Activated T-helper 17 cell treated with anti-CD3 and anti-CD28 coated beads, Interleukin-2, amount 50 U/mL, for 72 hours (primary cell): ENCODE data around the gene LRRC47. TPM values are rescaled to one million over a fixed set of nuclear protein-coding genes. Genes with fewer than 3 reads are reported as not detected.

Experiments used
- ATAC-seq: fragments of 150-1000 bp; cut with Tn5 transposase; replicated peaks from 2 replicates; pipeline ENCODE4 v1.10.0; 2021; ENCODE audit warnings: mild to moderate bottlenecking, moderate library complexity
- H3K27ac Mint-ChIP-seq: one replicate; pipeline ENCODE4 v1.8.0; 2022; ENCODE audit warnings: mixed read lengths
- H3K27me3 Mint-ChIP-seq: one replicate; pipeline ENCODE4 v1.8.0; 2022; ENCODE audit warnings: mixed read lengths
- H3K36me3 Mint-ChIP-seq: one replicate; pipeline ENCODE4 v1.8.0; 2022; ENCODE audit warnings: low read depth, mild to moderate bottlenecking, mixed read lengths
- H3K4me1 Mint-ChIP-seq: one replicate; pipeline ENCODE4 v1.8.0; 2022; ENCODE audit warnings: mixed read lengths
- H3K4me3 Mint-ChIP-seq: one replicate; pipeline ENCODE4 v1.8.0; 2022; ENCODE audit warnings: mild to moderate bottlenecking, mixed read lengths
- H3K9me3 Mint-ChIP-seq: one replicate; pipeline ENCODE4 v1.8.0; 2022; ENCODE audit warnings: mixed read lengths
- total RNA-seq, 2 donors: library from RNA; stranded (reverse); gene quantifications; one replicate each; pipeline ENCODE4 v1.2.3, GENCODE V29; 2022

LRRC47 gene
- 10 to 100 TPM; 26.4 to 35.9 TPM for total RNA-seq

- Mint-ChIP-seq H3K4me3 (peak within 1 kb of the TSS; percentile 93), H3K4me1 (peaks cover 19% of the 10 kb centered on the region), H3K27ac (peak within 1 kb of the TSS; percentile 95), H3K9me3 (no peaks in the 10 kb centered on the region), H3K36me3 (peaks cover 16% of the 10 kb centered on the region), H3K27me3 (no peaks in the 10 kb centered on the region)
- ATAC-seq, result peak; percentile 90
Observed at GRCh38 chr1:3796215-3797061, at the start of gene LRRC47. LRRC47 (minus strand) TSS chr1:3796498; CDS start chr1:3796476, 22 bp downstream.

- no peak overlapping the region for H3K27ac Mint-ChIP-seq
- H3K9me3 Mint-ChIP-seq, result no peaks in the 10 kb centered on the region
- no peaks in the 10 kb centered on the region for H3K4me1 Mint-ChIP-seq
- H3K4me3 Mint-ChIP-seq, result no peak overlapping the region
- no peak for ATAC-seq
- H3K36me3 Mint-ChIP-seq, result peaks cover 87% of the 10 kb centered on the region
- H3K27me3 Mint-ChIP-seq, result no peaks in the 10 kb centered on the region
Observed at GRCh38 chr1:3842912-3843311, 46.6 kb upstream of the LRRC47 start.

- no peaks in the 10 kb centered on the region for H3K4me1 Mint-ChIP-seq
- no peak for ATAC-seq
- no peaks in the 10 kb centered on the region for H3K9me3 Mint-ChIP-seq
- peaks cover 87% of the 10 kb centered on the region for H3K36me3 Mint-ChIP-seq
- no peaks in the 10 kb centered on the region for H3K27me3 Mint-ChIP-seq
- H3K4me3 Mint-ChIP-seq, result no peak overlapping the region
- H3K27ac Mint-ChIP-seq, result no peak overlapping the region
Observed at GRCh38 chr1:3841491-3841890, 45.2 kb upstream of the LRRC47 start.

GRCh38 chr1:3838788-3839187 is 42.5 kb upstream of the LRRC47 start:
- Mint-ChIP-seq H3K4me3 (no peak overlapping the region), H3K36me3 (peaks cover 94% of the 10 kb centered on the region), H3K27me3 (no peaks in the 10 kb centered on the region), H3K4me1 (no peaks in the 10 kb centered on the region), H3K9me3 (no peaks in the 10 kb centered on the region), H3K27ac (no peak overlapping the region)
- ATAC-seq, result no peak

GRCh38 chr1:3837685-3838084 is 41.4 kb upstream of the LRRC47 start:
- no peaks in the 10 kb centered on the region for H3K4me1 Mint-ChIP-seq
- no peak for ATAC-seq
- no peak overlapping the region for H3K27ac Mint-ChIP-seq
- no peaks in the 10 kb centered on the region for H3K27me3 Mint-ChIP-seq
- H3K9me3 Mint-ChIP-seq, result no peaks in the 10 kb centered on the region
- no peak overlapping the region for H3K4me3 Mint-ChIP-seq
- peaks cover 94% of the 10 kb centered on the region for H3K36me3 Mint-ChIP-seq

GRCh38 chr1:3837200-3837599 is 40.9 kb upstream of the LRRC47 start:
- ATAC-seq, result no peak
- no peaks in the 10 kb centered on the region for H3K9me3 Mint-ChIP-seq
- no peaks in the 10 kb centered on the region for H3K4me1 Mint-ChIP-seq
- no peaks in the 10 kb centered on the region for H3K27me3 Mint-ChIP-seq
- H3K27ac Mint-ChIP-seq, result no peak overlapping the region
- H3K4me3 Mint-ChIP-seq, result no peak overlapping the region
- peaks cover 94% of the 10 kb centered on the region for H3K36me3 Mint-ChIP-seq

- no peaks in the 10 kb centered on the region for H3K27me3 Mint-ChIP-seq
- no peak overlapping the region for H3K4me3 Mint-ChIP-seq
- no peak overlapping the region for H3K27ac Mint-ChIP-seq
- H3K4me1 Mint-ChIP-seq, result no peaks in the 10 kb centered on the region
- ATAC-seq, result no peak
- H3K36me3 Mint-ChIP-seq, result peaks cover 97% of the 10 kb centered on the region
- H3K9me3 Mint-ChIP-seq, result no peaks in the 10 kb centered on the region
Observed at GRCh38 chr1:3836421-3836820, 40.1 kb upstream of the LRRC47 start.

- no peak for ATAC-seq
- H3K27me3 Mint-ChIP-seq, result no peaks in the 10 kb centered on the region
- H3K27ac Mint-ChIP-seq, result no peak overlapping the region
- H3K36me3 Mint-ChIP-seq, result peaks cover 99% of the 10 kb centered on the region
- no peaks in the 10 kb centered on the region for H3K9me3 Mint-ChIP-seq
- no peaks in the 10 kb centered on the region for H3K4me1 Mint-ChIP-seq
- H3K4me3 Mint-ChIP-seq, result no peak overlapping the region
Observed at GRCh38 chr1:3834701-3835100, 38.4 kb upstream of the LRRC47 start.

GRCh38 chr1:3831689-3832088 is 35.4 kb upstream of the LRRC47 start:
- Mint-ChIP-seq H3K4me3 (no peak overlapping the region), H3K9me3 (no peaks in the 10 kb centered on the region), H3K36me3 (peaks cover 96% of the 10 kb centered on the region), H3K27me3 (no peaks in the 10 kb centered on the region), H3K27ac (no peak overlapping the region), H3K4me1 (no peaks in the 10 kb centered on the region)
- no peak for ATAC-seq

GRCh38 chr1:3828391-3828790 is 32.1 kb upstream of the LRRC47 start:
- ATAC-seq, result no peak
- H3K27ac Mint-ChIP-seq, result no peak overlapping the region
- H3K27me3 Mint-ChIP-seq, result no peaks in the 10 kb centered on the region
- no peaks in the 10 kb centered on the region for H3K4me1 Mint-ChIP-seq
- H3K9me3 Mint-ChIP-seq, result no peaks in the 10 kb centered on the region
- H3K4me3 Mint-ChIP-seq, result no peak overlapping the region
- H3K36me3 Mint-ChIP-seq, result peaks cover 86% of the 10 kb centered on the region

- Mint-ChIP-seq H3K27ac (no peak overlapping the region), H3K27me3 (no peaks in the 10 kb centered on the region), H3K4me1 (no peaks in the 10 kb centered on the region), H3K9me3 (no peaks in the 10 kb centered on the region), H3K4me3 (no peak overlapping the region), H3K36me3 (peaks cover 84% of the 10 kb centered on the region)
- ATAC-seq, result no peak
Observed at GRCh38 chr1:3827813-3828307, 31.6 kb upstream of the LRRC47 start.

- no peak overlapping the region for H3K27ac Mint-ChIP-seq
- H3K4me3 Mint-ChIP-seq, result no peak overlapping the region
- no peaks in the 10 kb centered on the region for H3K9me3 Mint-ChIP-seq
- ATAC-seq, result no peak
- no peaks in the 10 kb centered on the region for H3K27me3 Mint-ChIP-seq
- H3K4me1 Mint-ChIP-seq, result no peaks in the 10 kb centered on the region
- H3K36me3 Mint-ChIP-seq, result peaks cover 64% of the 10 kb centered on the region
Observed at GRCh38 chr1:3825356-3825755, 29.1 kb upstream of the LRRC47 start.

- Mint-ChIP-seq H3K4me1 (no peaks in the 10 kb centered on the region), H3K36me3 (peaks cover 64% of the 10 kb centered on the region), H3K9me3 (no peaks in the 10 kb centered on the region), H3K27me3 (no peaks in the 10 kb centered on the region), H3K27ac (no peak overlapping the region), H3K4me3 (no peak overlapping the region)
- ATAC-seq, result no peak
Observed at GRCh38 chr1:3824650-3825049, 28.4 kb upstream of the LRRC47 start.

- Mint-ChIP-seq H3K4me1 (no peaks in the 10 kb centered on the region), H3K27ac (no peak overlapping the region), H3K9me3 (no peaks in the 10 kb centered on the region)
Observed at GRCh38 chr1:3822421-3822820, 26.1 kb upstream of the LRRC47 start.

GRCh38 chr1:3821908-3822307 is 25.6 kb upstream of the LRRC47 start:
- Mint-ChIP-seq H3K9me3 (no peaks in the 10 kb centered on the region), H3K4me1 (no peaks in the 10 kb centered on the region), H3K36me3 (peaks cover 47% of the 10 kb centered on the region), H3K27me3 (no peaks in the 10 kb centered on the region), H3K27ac (no peak overlapping the region), H3K4me3 (no peak overlapping the region)
- ATAC-seq, result no peak

More at GRCh38 chr1:3822421-3822820, 26.1 kb upstream of the LRRC47 start:
- no peaks in the 10 kb centered on the region for H3K27me3 Mint-ChIP-seq
- H3K36me3 Mint-ChIP-seq, result peaks cover 49% of the 10 kb centered on the region
- no peak overlapping the region for H3K4me3 Mint-ChIP-seq
- no peak for ATAC-seq
